ENCODE results near the gene CAPNS2. TPM values are rescaled to one million over a fixed set of nuclear protein-coding genes. Genes with fewer than 3 reads are reported as not detected.

Gene CAPNS2
- total RNA-seq, 2 donors from 2014 or later: 1.0 TPM; not detected in 1

GRCh38 chr16:55557186-55557585, 9.3 kb upstream of the CAPNS2 start:
- intact Hi-C loops (cut with DNase I): no loop called here
- H3K36me3 ChIP-seq (replicated peaks in 1 of 2; ENCODE audit: insufficient read depth in 1 of 2, low read depth in 2 of 2): no peaks in the 10 kb centered on the region
- H3K4me1 ChIP-seq: peaks cover 8% of the 10 kb centered on the region
- no peak overlapping the region for H3K27ac ChIP-seq
- H3K27me3 ChIP-seq: no peaks in the 10 kb centered on the region
- DNase-seq: no peak
- H3K9me3 ChIP-seq: no peaks in the 10 kb centered on the region
- no peak for TF ChIP-seq CTCF (IDR thresholded peaks at IDR 0.05)
- no peak for TF ChIP-seq POLR2A (IDR thresholded peaks at IDR 0.05)
- ATAC-seq: no peak
- H3K4me3 ChIP-seq: no peak overlapping the region

GRCh38 chr16:55559233-55559632, 7.3 kb upstream of the CAPNS2 start:
- Histone ChIP-seq H3K36me3 (replicated peaks in 1 of 2; ENCODE audit: insufficient read depth in 1 of 2, low read depth in 2 of 2) (no peaks in the 10 kb centered on the region), H3K9me3 (no peaks in the 10 kb centered on the region), H3K27me3 (no peaks in the 10 kb centered on the region), H3K4me3 (no peak overlapping the region), H3K27ac (no peak overlapping the region), H3K4me1 (peaks cover 8% of the 10 kb centered on the region)
- intact Hi-C loops (cut with DNase I): no loop called here
- no peak for TF ChIP-seq CTCF (IDR thresholded peaks at IDR 0.05)
- TF ChIP-seq POLR2A (IDR thresholded peaks at IDR 0.05): no peak
- ATAC-seq: no peak
- DNase-seq: no peak

GRCh38 chr16:55559933-55560516, 6.5 kb upstream of the CAPNS2 start:
- no peak for DNase-seq
- no peak for TF ChIP-seq POLR2A (IDR thresholded peaks at IDR 0.05)
- TF ChIP-seq CTCF (IDR thresholded peaks at IDR 0.05): no peak
- no peak for ATAC-seq

GRCh38 chr16:55561319-55561848, 5.1 kb upstream of the CAPNS2 start:
- 68 to 92% methylated on average over 2 of the region's 2 CpGs for WGBS, 2 donors
- Histone ChIP-seq H3K9me3 (no peaks in the 10 kb centered on the region), H3K4me3 (no peak overlapping the region), H3K4me1 (peaks cover 8% of the 10 kb centered on the region), H3K27ac (no peak overlapping the region), H3K36me3 (replicated peaks in 1 of 2; ENCODE audit: insufficient read depth in 1 of 2, low read depth in 2 of 2) (no peaks in the 10 kb centered on the region), H3K27me3 (no peaks in the 10 kb centered on the region)
- no peak for ATAC-seq
- no peak for DNase-seq
- TF ChIP-seq CTCF (IDR thresholded peaks at IDR 0.05): no peak
- no peak for TF ChIP-seq POLR2A (IDR thresholded peaks at IDR 0.05)
- intact Hi-C loops (cut with DNase I): no loop called here

More at GRCh38 chr16:55559933-55560516, 6.5 kb upstream of the CAPNS2 start:
- no peak overlapping the region for H3K4me3 ChIP-seq
- H3K36me3 ChIP-seq (replicated peaks in 1 of 2; ENCODE audit: insufficient read depth in 1 of 2, low read depth in 2 of 2): no peaks in the 10 kb centered on the region
- 50 to 64% methylated on average over 1 of the region's 1 CpG for WGBS, 2 donors
- no peak overlapping the region for H3K27ac ChIP-seq
- H3K9me3 ChIP-seq: no peaks in the 10 kb centered on the region
- peaks cover 8% of the 10 kb centered on the region for H3K4me1 ChIP-seq
- no peaks in the 10 kb centered on the region for H3K27me3 ChIP-seq
- intact Hi-C loops (cut with DNase I): no loop called here

- Histone ChIP-seq H3K4me3 (no peak overlapping the region), H3K36me3 (replicated peaks in 1 of 2; ENCODE audit: insufficient read depth in 1 of 2, low read depth in 2 of 2) (no peaks in the 10 kb centered on the region), H3K9me3 (no peaks in the 10 kb centered on the region), H3K27ac (no peak overlapping the region), H3K27me3 (no peaks in the 10 kb centered on the region), H3K4me1 (peaks cover 8% of the 10 kb centered on the region)
- DNase-seq (no peak), ATAC-seq (no peak)
- 89 to 97% methylated on average over 1 of the region's 1 CpG for WGBS, 2 donors
- intact Hi-C loops (cut with DNase I): no loop called here
- TF ChIP-seq POLR2A (IDR thresholded peaks at IDR 0.05) (no peak), CTCF (IDR thresholded peaks at IDR 0.05) (no peak)
These were observed 3.5 kb upstream of the CAPNS2 start for GRCh38 chr16:55562936-55563335.
